Measurements from ENCODE around the gene ACO1.

GRCh38 chr9:32393911-32394310 is 9.5 kb downstream of the ACO1 start:
- no peak for TF ChIP-seq POLR2A (IDR thresholded peaks at IDR 0.05)
- TF ChIP-seq, protein P1, sequence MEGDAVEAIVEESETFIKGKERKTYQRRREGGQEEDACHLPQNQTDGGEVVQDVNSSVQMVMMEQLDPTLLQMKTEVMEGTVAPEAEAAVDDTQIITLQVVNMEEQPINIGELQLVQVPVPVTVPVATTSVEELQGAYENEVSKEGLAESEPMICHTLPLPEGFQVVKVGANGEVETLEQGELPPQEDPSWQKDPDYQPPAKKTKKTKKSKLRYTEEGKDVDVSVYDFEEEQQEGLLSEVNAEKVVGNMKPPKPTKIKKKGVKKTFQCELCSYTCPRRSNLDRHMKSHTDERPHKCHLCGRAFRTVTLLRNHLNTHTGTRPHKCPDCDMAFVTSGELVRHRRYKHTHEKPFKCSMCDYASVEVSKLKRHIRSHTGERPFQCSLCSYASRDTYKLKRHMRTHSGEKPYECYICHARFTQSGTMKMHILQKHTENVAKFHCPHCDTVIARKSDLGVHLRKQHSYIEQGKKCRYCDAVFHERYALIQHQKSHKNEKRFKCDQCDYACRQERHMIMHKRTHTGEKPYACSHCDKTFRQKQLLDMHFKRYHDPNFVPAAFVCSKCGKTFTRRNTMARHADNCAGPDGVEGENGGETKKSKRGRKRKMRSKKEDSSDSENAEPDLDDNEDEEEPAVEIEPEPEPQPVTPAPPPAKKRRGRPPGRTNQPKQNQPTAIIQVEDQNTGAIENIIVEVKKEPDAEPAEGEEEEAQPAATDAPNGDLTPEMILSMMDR (IDR thresholded peaks at IDR 0.05) = no peak
